BE2C (cell line): Measurements from ENCODE around the gene ATP1B2.

Experiments
- DNase-seq: peaks from one replicate; pipeline ENCODE4 v3.0.0-alpha.2; 2020
- H3K27me3 ChIP-seq: fragments of 250-450 bp; sonication (Bioruptor Pico); 2 replicates; pipeline ENCODE4 v1.5.1; 2020; ENCODE audit warnings: mild to moderate bottlenecking
- H3K36me3 ChIP-seq: fragments of 250-450 bp; sonication (Bioruptor Pico); 2 replicates; pipeline ENCODE4 v1.5.1; 2020; ENCODE audit warnings: mild to moderate bottlenecking
- H3K4me1 ChIP-seq: fragments of 250-450 bp; sonication (Bioruptor Pico); 2 replicates; pipeline ENCODE4 v1.5.1; 2020
- H3K4me3 ChIP-seq: 2 replicates; pipeline ENCODE4 v1.5.1; 2011; ENCODE audit warnings: low read depth, low read length
- H3K9me3 ChIP-seq: fragments of 250-450 bp; sonication (Bioruptor Pico); 2 replicates; pipeline ENCODE4 v1.5.1; 2020
- TF ChIP-seq, protein P1 (sequence below): IDR thresholded peaks from 2 replicates; pipeline ENCODE4 v1.5.1; 2012; ENCODE audit warnings: mild to moderate bottlenecking, low read depth, low read length

The ATP1B2 gene

DNA sequence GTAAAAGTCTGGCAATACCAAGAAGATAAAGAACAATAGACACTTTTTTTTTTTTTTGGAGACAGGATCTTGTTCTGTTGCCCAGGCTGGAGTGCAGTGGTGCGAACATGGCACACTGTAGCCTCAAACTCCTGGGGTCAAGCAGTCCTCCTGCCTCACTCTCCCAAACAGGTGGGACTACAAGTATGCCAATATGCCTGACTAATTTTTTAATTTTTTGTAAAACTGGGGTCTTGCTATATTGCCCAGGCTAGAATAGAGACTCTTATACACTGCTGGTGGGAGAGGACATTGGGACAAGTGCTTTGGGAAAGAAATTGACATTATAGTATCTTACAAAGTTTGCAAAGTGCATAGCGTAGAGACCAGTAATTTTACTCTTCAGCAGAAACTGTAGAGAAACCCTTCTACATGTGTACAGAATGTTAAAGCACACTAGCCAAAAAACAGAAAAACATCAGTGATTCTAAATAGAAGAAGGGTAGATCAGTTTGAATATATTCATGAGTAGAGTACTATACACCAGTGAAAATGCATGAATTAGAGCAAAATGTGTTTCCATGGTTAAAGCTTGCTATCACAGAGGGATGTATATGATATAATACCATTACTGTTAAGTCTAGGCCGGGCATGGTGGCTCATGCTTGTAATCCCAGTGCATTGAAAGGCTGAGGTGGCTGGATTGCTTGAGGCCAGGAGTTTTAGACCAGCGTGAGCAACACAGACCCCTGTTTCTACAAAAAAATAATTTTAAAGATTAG, 47.3 kb downstream of the ATP1B2 start:
- Histone ChIP-seq H3K4me3 (no peak overlapping the region), H3K36me3 (no peaks in the 10 kb centered on the region), H3K4me1 (no peaks in the 10 kb centered on the region), H3K9me3 (no peaks in the 10 kb centered on the region), H3K27me3 (no peaks in the 10 kb centered on the region)
- no peak for DNase-seq
- TF ChIP-seq, protein P1, sequence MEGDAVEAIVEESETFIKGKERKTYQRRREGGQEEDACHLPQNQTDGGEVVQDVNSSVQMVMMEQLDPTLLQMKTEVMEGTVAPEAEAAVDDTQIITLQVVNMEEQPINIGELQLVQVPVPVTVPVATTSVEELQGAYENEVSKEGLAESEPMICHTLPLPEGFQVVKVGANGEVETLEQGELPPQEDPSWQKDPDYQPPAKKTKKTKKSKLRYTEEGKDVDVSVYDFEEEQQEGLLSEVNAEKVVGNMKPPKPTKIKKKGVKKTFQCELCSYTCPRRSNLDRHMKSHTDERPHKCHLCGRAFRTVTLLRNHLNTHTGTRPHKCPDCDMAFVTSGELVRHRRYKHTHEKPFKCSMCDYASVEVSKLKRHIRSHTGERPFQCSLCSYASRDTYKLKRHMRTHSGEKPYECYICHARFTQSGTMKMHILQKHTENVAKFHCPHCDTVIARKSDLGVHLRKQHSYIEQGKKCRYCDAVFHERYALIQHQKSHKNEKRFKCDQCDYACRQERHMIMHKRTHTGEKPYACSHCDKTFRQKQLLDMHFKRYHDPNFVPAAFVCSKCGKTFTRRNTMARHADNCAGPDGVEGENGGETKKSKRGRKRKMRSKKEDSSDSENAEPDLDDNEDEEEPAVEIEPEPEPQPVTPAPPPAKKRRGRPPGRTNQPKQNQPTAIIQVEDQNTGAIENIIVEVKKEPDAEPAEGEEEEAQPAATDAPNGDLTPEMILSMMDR: no peak

DNA sequence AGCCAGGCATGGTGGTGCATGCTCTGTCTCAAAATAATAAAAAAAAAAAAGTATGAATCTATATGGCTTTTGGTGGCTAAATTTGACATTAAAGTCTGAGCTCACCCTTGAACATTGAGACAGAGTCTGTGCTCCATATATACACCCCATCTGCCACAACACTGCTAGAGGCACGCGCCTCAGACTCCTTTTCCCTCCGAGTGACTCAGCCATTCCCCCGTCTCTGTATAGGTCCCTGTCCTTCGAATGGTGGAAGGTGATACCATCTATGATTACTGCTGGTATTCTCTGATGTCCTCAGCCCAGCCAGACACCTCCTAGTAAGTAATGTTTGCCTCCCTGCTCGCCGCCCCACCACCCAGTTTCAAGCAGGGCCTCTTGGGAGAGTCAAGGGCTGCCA, 49.8 kb downstream of the ATP1B2 start:
- no peak for DNase-seq
- TF ChIP-seq, protein P1: no peak

DNA sequence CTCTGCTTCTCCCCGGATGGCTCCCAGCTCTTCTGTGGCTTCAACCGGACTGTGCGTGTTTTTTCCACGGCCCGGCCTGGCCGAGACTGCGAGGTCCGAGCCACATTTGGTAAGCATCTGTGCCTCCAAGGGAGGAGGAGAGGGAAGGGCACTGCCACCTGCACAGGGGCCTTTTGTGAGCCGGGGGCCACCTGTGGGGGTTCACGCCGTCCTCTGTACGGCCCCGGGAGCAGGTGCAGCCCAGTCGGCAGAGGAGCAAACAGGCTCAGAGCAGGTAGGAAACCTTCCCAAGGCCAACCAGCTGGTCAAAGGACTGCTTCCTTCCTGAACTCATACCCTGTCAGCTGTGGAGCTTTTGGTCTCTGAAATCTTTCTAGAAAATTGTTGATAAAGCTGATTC, 51.0 kb downstream of the ATP1B2 start:
- Histone ChIP-seq H3K4me1 (0 out of 2 replicates have a peak, but pooled peaks cover 6% of the 10 kb centered on the region), H3K4me3 (no peak overlapping the region), H3K9me3 (no peaks in the 10 kb centered on the region), H3K36me3 (no peaks in the 10 kb centered on the region), H3K27me3 (0 out of 2 replicates have a peak, but pooled peaks cover 6% of the 10 kb centered on the region)
- DNase-seq: no peak
- TF ChIP-seq, protein P1: no peak

More for the DNA sequence above, 49.8 kb downstream of the ATP1B2 start:
- Histone ChIP-seq H3K36me3 (no peaks in the 10 kb centered on the region), H3K4me1 (0 out of 2 replicates have a peak, but pooled peaks cover 6% of the 10 kb centered on the region), H3K27me3 (0 out of 2 replicates have a peak, but pooled peaks cover 2% of the 10 kb centered on the region), H3K4me3 (no peak overlapping the region), H3K9me3 (no peaks in the 10 kb centered on the region)

DNA sequence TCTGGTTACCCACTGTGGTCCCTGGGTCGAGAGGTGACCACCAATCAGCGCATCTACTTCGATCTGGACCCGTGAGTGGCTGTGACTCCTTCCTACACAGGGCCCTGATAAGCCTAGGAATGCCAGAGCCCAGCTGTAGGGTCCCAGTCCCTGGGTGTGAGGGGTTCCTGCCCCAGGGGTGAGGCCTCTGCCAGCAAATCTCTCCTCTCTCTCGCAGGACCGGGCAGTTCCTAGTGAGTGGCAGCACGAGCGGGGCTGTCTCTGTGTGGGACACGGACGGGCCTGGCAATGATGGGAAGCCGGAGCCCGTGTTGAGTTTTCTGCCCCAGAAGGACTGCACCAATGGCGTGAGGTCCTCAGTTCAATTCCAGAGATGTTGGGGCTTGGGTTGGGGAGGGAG, 52.0 kb downstream of the ATP1B2 start:
- H3K27me3 ChIP-seq: 0 out of 2 replicates have a peak, but pooled peaks cover 6% of the 10 kb centered on the region
- no peaks in the 10 kb centered on the region for H3K9me3 ChIP-seq
- H3K4me1 ChIP-seq: 0 out of 2 replicates have a peak, but pooled peaks cover 6% of the 10 kb centered on the region
- H3K4me3 ChIP-seq: no peak overlapping the region
- TF ChIP-seq, protein P1: no peak
- no peaks in the 10 kb centered on the region for H3K36me3 ChIP-seq
- no peak for DNase-seq

DNA sequence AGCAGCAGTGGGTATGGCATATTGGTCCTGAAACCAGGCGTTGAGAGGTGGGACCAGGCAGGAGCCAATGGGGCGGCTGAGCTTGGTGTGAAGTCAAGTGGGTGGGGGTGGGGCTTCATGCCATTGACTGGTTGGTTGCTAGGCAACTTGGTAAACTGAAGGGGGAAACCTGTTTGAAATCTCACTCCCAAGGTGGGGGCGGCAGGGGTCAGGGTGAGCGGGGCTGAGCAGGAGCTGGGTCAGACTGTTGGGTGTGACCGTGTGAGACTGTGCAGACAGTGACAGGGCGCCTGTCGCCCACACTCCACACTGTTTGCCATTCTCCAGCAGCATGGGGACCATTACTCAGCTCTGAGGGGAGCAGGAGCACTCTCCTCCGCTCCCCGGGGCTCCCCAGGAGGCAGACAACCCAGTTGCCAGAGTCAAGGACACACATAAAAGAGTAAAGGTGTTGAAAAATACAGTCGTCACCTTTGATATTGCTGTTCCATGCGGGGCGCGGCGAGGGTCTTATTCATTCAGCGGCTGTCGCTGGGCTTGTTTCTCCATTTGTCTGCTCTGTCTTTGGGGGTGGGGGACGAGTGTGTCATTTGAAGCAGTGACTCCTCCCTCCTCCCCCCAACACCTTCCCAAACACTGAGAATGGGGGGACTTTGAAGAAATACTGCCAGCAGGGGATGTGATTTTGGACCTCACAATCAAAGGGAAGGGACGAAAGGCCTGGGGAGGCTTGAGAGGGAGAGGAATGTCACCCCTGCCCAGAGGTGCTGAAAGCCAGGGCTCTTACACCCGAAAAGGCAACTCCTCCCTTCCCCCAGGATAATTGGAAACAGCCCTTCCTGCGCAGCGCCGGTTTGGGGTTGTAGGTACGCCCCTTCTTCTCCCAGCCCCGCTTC, 53.1 kb downstream of the ATP1B2 start:
- 0 out of 2 replicates have a peak, but pooled peaks cover 6% of the 10 kb centered on the region for H3K4me1 ChIP-seq
- TF ChIP-seq, protein P1: no peak
- H3K27me3 ChIP-seq: 0 out of 2 replicates have a peak, but pooled peaks cover 6% of the 10 kb centered on the region
- peak; percentile 51 for DNase-seq
- no peaks in the 10 kb centered on the region for H3K36me3 ChIP-seq
- H3K9me3 ChIP-seq: no peaks in the 10 kb centered on the region
- H3K4me3 ChIP-seq: no peak overlapping the region
